BJ (cell line): ENCODE results near the gene PACRG. TPM values are rescaled to one million over a fixed set of nuclear protein-coding genes. Genes with fewer than 3 reads are reported as not detected.

ENCODE experiments used
- CTCF ChIA-PET: fragments of 350-600 bp; formaldehyde crosslinking; extraction: SDS; loops from one replicate; lab custom pipeline; 2021; ENCODE audit warnings: antibody characterized with exemption, inconsistent platforms; lab: Yijun Ruan, JAX
- POLR2A ChIA-PET: fragments of 300-600 bp; sonication (Branson Sonifier 250); formaldehyde crosslinking; extraction: SDS; loops from one replicate; lab custom pipeline; 2021; ENCODE audit warnings: antibody characterized with exemption; lab: Charles Lee
- DNase-seq: peaks from one replicate; pipeline ENCODE4 v3.0.0-alpha.2; 2011; ENCODE audit warnings: low read depth
- H3K27me3 ChIP-seq: 2 replicates; pipeline ENCODE4 v1.6.0; 2011; ENCODE audit warnings: low read length; ENCODE audit not compliant: control insufficient read depth, insufficient read depth
- H3K36me3 ChIP-seq: 2 replicates; pipeline ENCODE4 v1.5.1; 2011; ENCODE audit warnings: low read length; ENCODE audit not compliant: control insufficient read depth, insufficient read depth
- H3K4me3 ChIP-seq: 2 replicates; pipeline ENCODE4 v1.5.1; 2011; ENCODE audit warnings: low read depth, mild to moderate bottlenecking, control low read depth, low read length
- polyA plus RNA-seq: library from polyadenylated mRNA; depleted of rRNA; stranded (reverse); fragments of >200 nt; gene quantifications from 2 replicates; pipeline ENCODE4 v1.2.3, GENCODE V29; 2011
- TF ChIP-seq, protein P1 (sequence below): IDR thresholded peaks from 2 replicates; pipeline ENCODE4 v1.5.1; 2011; ENCODE audit warnings: low read depth, mild to moderate bottlenecking, control low read depth, inconsistent platforms, low read length, moderate library complexity; ENCODE audit not compliant: insufficient read depth

Gene PACRG
- polyA plus RNA-seq, 1 experiment: 0.20 TPM

DNA sequence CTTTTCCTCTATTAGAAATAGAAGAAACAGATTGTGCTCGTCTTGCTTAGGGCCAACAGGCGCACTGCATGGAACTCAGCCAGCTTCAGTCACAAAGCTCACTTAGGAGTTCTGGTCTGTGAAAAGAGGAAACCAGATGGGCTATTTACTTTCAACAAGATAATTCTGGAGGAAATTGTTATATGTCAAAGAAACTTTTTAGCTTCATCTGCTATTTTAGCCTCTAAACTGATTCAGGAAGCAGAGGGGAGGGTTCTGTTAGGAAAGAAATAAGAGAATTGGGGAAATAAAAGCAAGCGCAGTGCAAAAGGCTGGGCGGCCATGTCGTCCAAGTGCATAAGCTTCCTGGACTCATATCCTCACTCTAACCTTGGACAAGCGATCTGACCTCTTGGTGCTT, 21.5 kb upstream of the PACRG start:
- H3K27me3 ChIP-seq: no peaks in the 10 kb centered on the region

GRCh38 chr6:162708971-162709370, 18.8 kb upstream of the PACRG start:
- H3K4me3 ChIP-seq: no peak overlapping the region
- ChIA-PET POLR2A (no interaction called here), CTCF (no interaction called here)
- H3K36me3 ChIP-seq: no peaks in the 10 kb centered on the region
- H3K27me3 ChIP-seq: no peaks in the 10 kb centered on the region
- TF ChIP-seq, protein P1, sequence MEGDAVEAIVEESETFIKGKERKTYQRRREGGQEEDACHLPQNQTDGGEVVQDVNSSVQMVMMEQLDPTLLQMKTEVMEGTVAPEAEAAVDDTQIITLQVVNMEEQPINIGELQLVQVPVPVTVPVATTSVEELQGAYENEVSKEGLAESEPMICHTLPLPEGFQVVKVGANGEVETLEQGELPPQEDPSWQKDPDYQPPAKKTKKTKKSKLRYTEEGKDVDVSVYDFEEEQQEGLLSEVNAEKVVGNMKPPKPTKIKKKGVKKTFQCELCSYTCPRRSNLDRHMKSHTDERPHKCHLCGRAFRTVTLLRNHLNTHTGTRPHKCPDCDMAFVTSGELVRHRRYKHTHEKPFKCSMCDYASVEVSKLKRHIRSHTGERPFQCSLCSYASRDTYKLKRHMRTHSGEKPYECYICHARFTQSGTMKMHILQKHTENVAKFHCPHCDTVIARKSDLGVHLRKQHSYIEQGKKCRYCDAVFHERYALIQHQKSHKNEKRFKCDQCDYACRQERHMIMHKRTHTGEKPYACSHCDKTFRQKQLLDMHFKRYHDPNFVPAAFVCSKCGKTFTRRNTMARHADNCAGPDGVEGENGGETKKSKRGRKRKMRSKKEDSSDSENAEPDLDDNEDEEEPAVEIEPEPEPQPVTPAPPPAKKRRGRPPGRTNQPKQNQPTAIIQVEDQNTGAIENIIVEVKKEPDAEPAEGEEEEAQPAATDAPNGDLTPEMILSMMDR: no peak
- DNase-seq: no peak

More for the DNA sequence above, 21.5 kb upstream of the PACRG start:
- POLR2A ChIA-PET: no interaction called here
- H3K4me3 ChIP-seq: no peak overlapping the region
- no peak for DNase-seq
- TF ChIP-seq, protein P1: no peak
- CTCF ChIA-PET: interaction anchor here (0.8 kb wide), 1 partner anchor 140 kb away, joined by 3 read pairs; no protein-coding TSS in a partner anchor
- H3K36me3 ChIP-seq: no peaks in the 10 kb centered on the region

GRCh38 chr6:162709431-162709830, 18.3 kb upstream of the PACRG start:
- H3K36me3 ChIP-seq: no peaks in the 10 kb centered on the region
- no peak overlapping the region for H3K4me3 ChIP-seq
- no peak for DNase-seq
- H3K27me3 ChIP-seq: no peaks in the 10 kb centered on the region
- TF ChIP-seq, protein P1: no peak
- POLR2A ChIA-PET: no interaction called here
- CTCF ChIA-PET: no interaction called here

DNA sequence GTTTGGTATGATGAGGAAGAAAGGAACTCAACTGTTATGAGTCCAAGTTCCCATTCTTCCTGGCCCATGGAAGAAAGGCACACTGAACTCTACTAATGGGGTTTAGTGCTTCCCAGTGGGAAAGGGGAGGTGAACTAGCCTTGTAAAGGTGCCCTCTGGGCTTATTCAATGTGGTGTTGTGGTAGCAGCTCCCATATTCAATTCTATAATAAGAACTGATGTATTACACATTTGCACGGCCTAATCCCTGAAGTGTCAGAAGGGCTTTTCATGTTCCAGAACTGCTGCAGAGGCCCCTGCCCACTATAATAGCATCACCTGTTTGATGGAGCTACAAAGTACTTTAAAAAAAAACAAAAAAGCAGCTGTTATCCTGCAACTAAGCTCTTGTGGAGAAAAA, 17.4 kb upstream of the PACRG start:
- POLR2A ChIA-PET: no interaction called here
- H3K36me3 ChIP-seq: no peaks in the 10 kb centered on the region
- TF ChIP-seq, protein P1: no peak
- no peaks in the 10 kb centered on the region for H3K27me3 ChIP-seq
- CTCF ChIA-PET: no interaction called here
- no peak for DNase-seq
- no peak overlapping the region for H3K4me3 ChIP-seq

- DNase-seq: no peak
- H3K4me3 ChIP-seq: no peak overlapping the region
- CTCF ChIA-PET: no interaction called here
- POLR2A ChIA-PET: no interaction called here
- TF ChIP-seq, protein P1: no peak
- H3K27me3 ChIP-seq: no peaks in the 10 kb centered on the region
- H3K36me3 ChIP-seq: no peaks in the 10 kb centered on the region
Observed at GRCh38 chr6:162710936-162711335, 16.8 kb upstream of the PACRG start.
